IPS-18c (cell line): Measurements from ENCODE around the gene LSAMP.
A peak's percentile ranks its signal among the peaks of the same experiment; 100 is the strongest.

Source experiments
- H3K4me3 ChIP-seq: 2 replicates; pipeline ENCODE4 v1.7.0; 2013; ENCODE audit warnings: low read depth, mild to moderate bottlenecking, low read length, moderate library complexity; ENCODE audit not compliant: insufficient read depth
- H3K9me3 ChIP-seq: one replicate; pipeline ENCODE4 v1.6.1; 2013; ENCODE audit warnings: mild to moderate bottlenecking, low read length, moderate library complexity; ENCODE audit not compliant: control insufficient read depth, insufficient read depth

The LSAMP gene

GRCh38 chr3:116445311-116445841, at the start of gene LSAMP:
TSS of gene LSAMP (minus strand) at chr3:116445487.
- Histone ChIP-seq H3K9me3 (no peaks in the 10 kb centered on the region), H3K4me3 (peak within 1 kb of the TSS; percentile 75)

- Histone ChIP-seq H3K4me3 (no peak overlapping the region), H3K9me3 (no peaks in the 10 kb centered on the region)
Observed at GRCh38 chr3:116492379-116492778, 47.1 kb upstream of the LSAMP start.

- Histone ChIP-seq H3K9me3 (peaks cover 8% of the 10 kb centered on the region), H3K4me3 (no peak overlapping the region)
Observed at GRCh38 chr3:116483135-116483534, 37.8 kb upstream of the LSAMP start.

- Histone ChIP-seq H3K9me3 (peaks cover 12% of the 10 kb centered on the region), H3K4me3 (no peak overlapping the region)
Observed at GRCh38 chr3:116476691-116477090, 31.4 kb upstream of the LSAMP start.

- no peak overlapping the region for H3K4me3 ChIP-seq
- H3K9me3 ChIP-seq = peaks cover 12% of the 10 kb centered on the region
Observed at GRCh38 chr3:116474801-116475200, 29.5 kb upstream of the LSAMP start.

- Histone ChIP-seq H3K9me3 (peaks cover 12% of the 10 kb centered on the region), H3K4me3 (no peak overlapping the region)
Observed at GRCh38 chr3:116474032-116474780, 28.9 kb upstream of the LSAMP start.

- peaks cover 8% of the 10 kb centered on the region for H3K9me3 ChIP-seq
- H3K4me3 ChIP-seq = no peak overlapping the region
Observed at GRCh38 chr3:116473602-116474001, 28.3 kb upstream of the LSAMP start.

GRCh38 chr3:116470605-116471197, 25.4 kb upstream of the LSAMP start:
- no peak overlapping the region for H3K4me3 ChIP-seq
- no peaks in the 10 kb centered on the region for H3K9me3 ChIP-seq

- Histone ChIP-seq H3K9me3 (no peaks in the 10 kb centered on the region), H3K4me3 (no peak overlapping the region)
Observed at GRCh38 chr3:116469546-116469945, 24.3 kb upstream of the LSAMP start.

- Histone ChIP-seq H3K4me3 (no peak overlapping the region), H3K9me3 (no peaks in the 10 kb centered on the region)
Observed at GRCh38 chr3:116464276-116464798, 19.1 kb upstream of the LSAMP start.

- no peak overlapping the region for H3K4me3 ChIP-seq
- H3K9me3 ChIP-seq = no peaks in the 10 kb centered on the region
Observed at GRCh38 chr3:116453666-116454346, 8.5 kb upstream of the LSAMP start.

- H3K9me3 ChIP-seq = no peaks in the 10 kb centered on the region
- H3K4me3 ChIP-seq = no peak overlapping the region
Observed at GRCh38 chr3:116449546-116450350, 4.5 kb upstream of the LSAMP start.

GRCh38 chr3:116445990-116446389, 703 bp upstream of the LSAMP start:
- Histone ChIP-seq H3K9me3 (no peaks in the 10 kb centered on the region), H3K4me3 (no peak overlapping the region)

- peak overlapping the region; percentile 75 for H3K4me3 ChIP-seq
Observed at GRCh38 chr3:116444819-116445310, 422 bp downstream of the LSAMP start.

GRCh38 chr3:116444115-116444747, 1.1 kb downstream of the LSAMP start:
- H3K4me3 ChIP-seq = peak overlapping the region; percentile 75

More at GRCh38 chr3:116444819-116445310, 422 bp downstream of the LSAMP start:
- H3K9me3 ChIP-seq = no peaks in the 10 kb centered on the region

GRCh38 chr3:116443191-116443661, 2.1 kb downstream of the LSAMP start:
- H3K4me3 ChIP-seq = no peak overlapping the region
- H3K9me3 ChIP-seq = no peaks in the 10 kb centered on the region

More at GRCh38 chr3:116444115-116444747, 1.1 kb downstream of the LSAMP start:
- no peaks in the 10 kb centered on the region for H3K9me3 ChIP-seq
